Fibroblast of lung (primary cell): Measurements from ENCODE around the gene ITFG1. TPM values are rescaled to one million over a fixed set of nuclear protein-coding genes. Genes with fewer than 3 reads are reported as not detected.

Experiments used
- DNase-seq, 2 donors: peaks; one replicate each; pipeline versions ENCODE4 v3.0.0 to v3.0.0-alpha.2; 2010; ENCODE audit warnings: low read depth in 2 of 2
- H2AFZ ChIP-seq: 2 replicates; pipeline ENCODE4 v1.5.1; 2012; ENCODE audit warnings: low read length, control low read depth, inconsistent platforms
- H3K27ac ChIP-seq: 2 replicates; pipeline ENCODE4 v1.5.1; 2011; ENCODE audit warnings: low read length, control low read depth; ENCODE audit not compliant: insufficient read depth
- H3K27me3 ChIP-seq: 2 replicates; pipeline ENCODE4 v1.5.1; 2011; ENCODE audit warnings: mild to moderate bottlenecking, low read length; ENCODE audit not compliant: control insufficient read depth, insufficient read depth
- H3K36me3 ChIP-seq: 2 replicates; pipeline ENCODE4 v1.5.1; 2011; ENCODE audit warnings: low read length; ENCODE audit not compliant: control insufficient read depth, insufficient read depth
- H3K4me1 ChIP-seq: 2 replicates; pipeline ENCODE4 v1.5.1; 2011; ENCODE audit warnings: low read length; ENCODE audit not compliant: control insufficient read depth, insufficient read depth; ENCODE audit errors: extremely low read depth
- H3K4me2 ChIP-seq: 2 replicates; pipeline ENCODE4 v1.5.1; 2011; ENCODE audit warnings: low read length, control low read depth; ENCODE audit not compliant: insufficient read depth; ENCODE audit errors: extremely low read depth
- H3K4me3 ChIP-seq, 4 experiments: fragments of 200-600 bp in 1 of 4; sonication (generic) in 1 of 4; replicated peaks in 1 of 4; 2 replicates each; pipeline ENCODE4 v1.5.1; 2011 to 2016; ENCODE audit warnings: low read length in 4 of 4, low read depth in 3 of 4, mild to moderate bottlenecking in 3 of 4, control low read depth in 2 of 4, inconsistent platforms in 1 of 4, mixed read lengths in 1 of 4; ENCODE audit not compliant: insufficient read depth in 1 of 4; ENCODE audit errors: control extremely low read depth in 1 of 4
- H3K79me2 ChIP-seq: 2 replicates; pipeline ENCODE4 v1.5.1; 2012; ENCODE audit warnings: mild to moderate bottlenecking, low read length, inconsistent platforms; ENCODE audit not compliant: control insufficient read depth, insufficient read depth
- H3K9ac ChIP-seq: 2 replicates; pipeline ENCODE4 v1.5.1; 2011; ENCODE audit warnings: mild to moderate bottlenecking, low read length, control low read depth; ENCODE audit not compliant: insufficient read depth
- H3K9me3 ChIP-seq: 2 replicates; pipeline ENCODE4 v1.5.1; 2012; ENCODE audit warnings: low read depth, low read length; ENCODE audit not compliant: control insufficient read depth, insufficient read depth
- H4K20me1 ChIP-seq: 2 replicates; pipeline ENCODE4 v1.5.1; 2011; ENCODE audit warnings: low read length; ENCODE audit not compliant: control insufficient read depth, insufficient read depth; ENCODE audit errors: extremely low read depth
- CTCF ChIP-seq, 2 donors: IDR thresholded peaks in 1 of 2; conservative IDR thresholded peaks in 1 of 2; 1 replicate in 1 of 2; 2 replicates in 1 of 2; pipeline ENCODE4 v1.5.1; 2011 to 2012; ENCODE audit warnings: low read length in 2 of 2, control low read depth in 1 of 2, inconsistent platforms in 1 of 2, low read depth in 1 of 2, mild to moderate bottlenecking in 1 of 2
- EZH2 ChIP-seq: IDR thresholded peaks from 2 replicates; pipeline ENCODE4 v1.5.1; 2012; ENCODE audit warnings: low read length, control low read depth, mild to moderate bottlenecking; ENCODE audit errors: missing control alignments
- polyA plus RNA-seq, 2 donors: library from polyadenylated mRNA; depleted of rRNA in 1 of 2; stranded (reverse) in 1 of 2; unstranded in 1 of 2; fragments of >200 nt; gene quantifications; 2 replicates each; pipeline ENCODE4 v1.2.1, GENCODE V29; 2011 to 2012; ENCODE audit warnings: missing spikeins in 1 of 2
- total RNA-seq: library from RNA; depleted of rRNA; stranded (reverse); fragments of >200 nt; gene quantifications from 2 replicates; pipeline ENCODE4 v1.2.1, GENCODE V29; 2014

ITFG1 gene
- total and polyA plus RNA-seq, 2 donors (not counting 1 experiment from before 2014, with no cell fraction given), result 96.1 to 111 TPM

DNA sequence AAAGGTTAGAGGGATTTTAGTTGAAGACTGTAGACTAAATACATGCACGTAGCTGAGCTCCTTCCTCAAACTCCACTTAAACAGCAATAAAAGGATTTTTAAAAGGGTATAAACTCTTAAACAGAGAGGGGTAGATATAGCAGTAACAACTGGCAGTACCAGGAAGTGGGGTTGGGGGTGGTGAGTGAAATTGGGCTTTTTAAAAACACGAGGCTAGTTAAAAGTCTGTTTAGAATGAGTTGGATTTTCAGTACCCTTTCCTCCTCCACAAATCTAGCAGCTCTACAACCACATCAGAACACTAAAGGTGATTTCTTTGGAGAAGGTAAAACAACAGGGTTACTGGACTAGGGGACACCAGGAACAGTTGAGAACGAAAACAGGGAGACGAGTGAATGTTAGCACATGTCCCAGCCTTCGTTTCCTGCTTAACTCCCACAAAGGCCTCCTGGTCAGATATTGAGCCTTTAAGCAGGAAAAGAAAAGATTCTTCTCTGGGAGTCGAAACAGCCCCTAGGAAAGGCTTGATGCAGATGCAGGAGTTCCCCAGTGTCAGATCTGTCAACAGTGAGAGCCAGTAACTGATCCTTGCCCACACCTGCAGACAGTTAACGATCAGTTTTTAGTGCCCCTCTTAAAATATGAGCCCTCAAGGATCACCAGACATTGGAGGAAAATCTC lies 331.0 kb downstream of the ITFG1 start:
- Histone ChIP-seq H3K27me3 (no peaks in the 10 kb centered on the region), H3K4me2 (no peak overlapping the region), H4K20me1 (no peaks in the 10 kb centered on the region), H2AFZ (no peak overlapping the region), H3K36me3 (no peaks in the 10 kb centered on the region), H3K79me2 (no peaks in the 10 kb centered on the region), H3K4me3 (no peak overlapping the region), H3K9ac (no peak overlapping the region), H3K27ac (no peak overlapping the region), H3K4me1 (no peaks in the 10 kb centered on the region), H3K9me3 (no peaks in the 10 kb centered on the region)
- TF ChIP-seq CTCF (conservative IDR thresholded peaks at IDR 0.05 in 1 of 2, IDR thresholded peaks at IDR 0.05 in 1 of 2; ENCODE audit: low read depth in 1 of 2, low read length in 2 of 2) (no peak), EZH2 (no peak)
- no peak for DNase-seq

DNA sequence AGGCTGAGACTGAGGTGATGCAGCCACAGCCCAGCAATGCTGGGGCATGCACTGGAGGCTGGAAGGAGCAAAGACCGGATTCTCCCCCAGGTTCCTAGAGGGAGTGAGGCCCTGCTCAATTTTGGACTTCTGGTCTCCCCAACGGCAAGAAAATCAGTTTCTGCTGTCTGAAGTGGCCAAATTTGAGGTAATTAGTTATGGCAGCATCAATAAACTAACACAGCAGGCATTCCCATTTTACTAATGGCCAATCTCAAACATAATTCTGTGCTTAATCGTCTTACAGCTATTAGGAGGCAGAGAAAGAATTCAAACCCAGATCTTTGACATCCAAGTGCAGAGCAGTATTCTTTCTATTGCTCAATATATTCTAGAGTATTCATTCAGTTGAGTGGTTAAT lies 333.3 kb downstream of the ITFG1 start:
- Histone ChIP-seq H3K36me3 (no peaks in the 10 kb centered on the region), H3K27ac (no peak overlapping the region), H3K9me3 (no peaks in the 10 kb centered on the region), H4K20me1 (no peaks in the 10 kb centered on the region), H3K4me2 (no peak overlapping the region), H3K4me3 (no peak overlapping the region), H2AFZ (no peak overlapping the region), H3K27me3 (no peaks in the 10 kb centered on the region), H3K4me1 (no peaks in the 10 kb centered on the region), H3K79me2 (no peaks in the 10 kb centered on the region), H3K9ac (no peak overlapping the region)
- no peak for TF ChIP-seq EZH2
- TF ChIP-seq CTCF (conservative IDR thresholded peaks at IDR 0.05 in 1 of 2, IDR thresholded peaks at IDR 0.05 in 1 of 2; ENCODE audit: low read depth in 1 of 2, low read length in 2 of 2), result no peak
- DNase-seq, result no peak

GRCh38 chr16:47125757-47126156 lies 335.1 kb downstream of the ITFG1 start:
- H2AFZ ChIP-seq, result no peak overlapping the region
- H3K27me3 ChIP-seq, result no peaks in the 10 kb centered on the region
- TF ChIP-seq CTCF (conservative IDR thresholded peaks at IDR 0.05 in 1 of 2, IDR thresholded peaks at IDR 0.05 in 1 of 2; ENCODE audit: low read depth in 1 of 2, low read length in 2 of 2) (no peak), EZH2 (no peak)
- no peak for DNase-seq
- no peaks in the 10 kb centered on the region for H4K20me1 ChIP-seq
- no peak overlapping the region for H3K9ac ChIP-seq
- H3K36me3 ChIP-seq, result no peaks in the 10 kb centered on the region
- H3K4me3 ChIP-seq, result no peak overlapping the region
- no peaks in the 10 kb centered on the region for H3K9me3 ChIP-seq
- H3K4me2 ChIP-seq, result no peak overlapping the region
- H3K4me1 ChIP-seq, result no peaks in the 10 kb centered on the region
- H3K79me2 ChIP-seq, result no peaks in the 10 kb centered on the region
- no peak overlapping the region for H3K27ac ChIP-seq
